Liver (tissue), 9 donors: ENCODE measurements around the gene ERI3. TPM values are rescaled to one million over a fixed set of nuclear protein-coding genes. Genes with fewer than 3 reads are reported as not detected.

Source experiments
- DNase-seq: peaks from one replicate; pipeline ENCODE4 v3.0.0-alpha.2; 2017; ENCODE audit warnings: low spot score
- H3K27ac ChIP-seq, 2 donors: one replicate each; pipeline ENCODE4 v1.7.0; 2013; ENCODE audit warnings: inconsistent platforms in 2 of 2, low read length in 2 of 2, control low read depth in 1 of 2, low read depth in 1 of 2, mild to moderate bottlenecking in 1 of 2
- H3K27me3 ChIP-seq, 4 donors: one replicate each; pipeline versions ENCODE4 v1.6.1 to v1.7.0; 2013; ENCODE audit warnings: low read length in 3 of 4, inconsistent platforms in 1 of 4, mild to moderate bottlenecking in 1 of 4, moderate library complexity in 1 of 4; ENCODE audit not compliant: control insufficient read depth in 4 of 4, insufficient read depth in 4 of 4
- H3K36me3 ChIP-seq, 4 donors: one replicate each; pipeline versions ENCODE4 v1.6.1 to v1.7.0; 2013; ENCODE audit warnings: low read length in 3 of 4, mild to moderate bottlenecking in 3 of 4, low read depth in 1 of 4, moderate library complexity in 1 of 4; ENCODE audit not compliant: control insufficient read depth in 4 of 4, insufficient read depth in 3 of 4
- H3K4me1 ChIP-seq, 4 donors: one replicate each; pipeline versions ENCODE4 v1.6.1 to v1.7.0; 2013; ENCODE audit warnings: low read length in 3 of 4, mild to moderate bottlenecking in 3 of 4, moderate library complexity in 1 of 4; ENCODE audit not compliant: control insufficient read depth in 4 of 4, insufficient read depth in 4 of 4
- H3K4me3 ChIP-seq, 3 donors: one replicate each; pipeline versions ENCODE4 v1.6.1 to v1.7.0; 2013; ENCODE audit warnings: low read length in 3 of 3, control low read depth in 1 of 3, low read depth in 1 of 3, mild to moderate bottlenecking in 1 of 3
- H3K9ac ChIP-seq, 2 donors: one replicate each; pipeline ENCODE4 v1.7.0; 2013; ENCODE audit warnings: low read length in 2 of 2, mild to moderate bottlenecking in 2 of 2, moderate library complexity in 2 of 2, control low read depth in 1 of 2, low read depth in 1 of 2
- H3K9me3 ChIP-seq, 4 donors: one replicate each; pipeline versions ENCODE4 v1.6.1 to v1.7.0; 2013; ENCODE audit warnings: low read length in 3 of 4; ENCODE audit not compliant: control insufficient read depth in 4 of 4
- ATF3 ChIP-seq: IDR thresholded peaks from 2 replicates; pipeline ENCODE4 v1.6.1; 2016; ENCODE audit warnings: antibody characterized with exemption
- EGR1 ChIP-seq, 2 donors: IDR thresholded peaks; 2 replicates each; pipeline ENCODE4 v1.6.1; 2016 to 2018; ENCODE audit warnings: antibody characterized with exemption in 2 of 2, low read depth in 2 of 2
- FOXA1 ChIP-seq: IDR thresholded peaks from 2 replicates; pipeline ENCODE4 v1.6.1; 2016; ENCODE audit warnings: antibody characterized with exemption
- FOXA2 ChIP-seq: IDR thresholded peaks from 2 replicates; pipeline ENCODE4 v1.6.1; 2016; ENCODE audit warnings: antibody characterized with exemption
- GABPA ChIP-seq, 2 donors: IDR thresholded peaks in 1 of 2; conservative IDR thresholded peaks in 1 of 2; 2 replicates each; pipeline ENCODE4 v1.6.1; 2016; ENCODE audit warnings: antibody characterized with exemption in 2 of 2, mild to moderate bottlenecking in 1 of 2, moderate library complexity in 1 of 2
- HNF4A ChIP-seq, 2 donors: conservative IDR thresholded peaks; 2 replicates each; pipeline ENCODE4 v1.6.1; 2016; ENCODE audit warnings: antibody characterized with exemption in 2 of 2, mild to moderate bottlenecking in 2 of 2
- HNF4G ChIP-seq: IDR thresholded peaks from 2 replicates; pipeline ENCODE4 v1.6.1; 2016; ENCODE audit warnings: antibody characterized with exemption
- JUND ChIP-seq, 2 donors: IDR thresholded peaks; 2 replicates each; pipeline ENCODE4 v1.6.1; 2016; ENCODE audit warnings: antibody characterized with exemption in 2 of 2
- NR2F2 ChIP-seq: IDR thresholded peaks from 2 replicates; pipeline ENCODE4 v1.6.1; 2016; ENCODE audit warnings: antibody characterized with exemption
- RAD21 ChIP-seq, 2 donors: IDR thresholded peaks; 2 replicates each; pipeline ENCODE4 v1.6.1; 2016; ENCODE audit warnings: antibody characterized with exemption in 2 of 2, mild to moderate bottlenecking in 2 of 2
- REST ChIP-seq: IDR thresholded peaks from 2 replicates; pipeline ENCODE4 v1.6.1; 2016; ENCODE audit warnings: antibody characterized with exemption, mild to moderate bottlenecking
- RXRA ChIP-seq, 2 donors: IDR thresholded peaks; 2 replicates each; pipeline ENCODE4 v1.6.1; 2017 to 2018; ENCODE audit warnings: antibody characterized with exemption in 2 of 2, mild to moderate bottlenecking in 1 of 2
- SP1 ChIP-seq: IDR thresholded peaks from 2 replicates; pipeline ENCODE4 v1.6.1; 2018; ENCODE audit warnings: antibody characterized with exemption, mild to moderate bottlenecking
- TAF1 ChIP-seq: conservative IDR thresholded peaks from 2 replicates; pipeline ENCODE4 v1.6.1; 2016; ENCODE audit warnings: antibody characterized with exemption, mild to moderate bottlenecking
- YY1 ChIP-seq: IDR thresholded peaks from 2 replicates; pipeline ENCODE4 v1.6.1; 2016; ENCODE audit warnings: antibody characterized with exemption, mild to moderate bottlenecking
- WGBS: extraction: QIAGEN DNeasy Blood & Tissue Kit; methylation state at CpG from one replicate; pipeline ENCODE4 v1.1.7; 2013; 5-methylcytosine and 5-hydroxymethylcytosine counted together
- polyA plus RNA-seq, 2 donors: library from polyadenylated mRNA; stranded (reverse) in 1 of 2; unstranded in 1 of 2; fragments of 200-250 nt in 1 of 2; fragments of >200 nt in 1 of 2; fragmentation: Nextera tagmentation in 1 of 2; extraction: Ambion mirVana in 1 of 2; gene quantifications; one replicate each; pipeline versions ENCODE4 v1.2.1 to v1.2.3, GENCODE V29; 2013 to 2015
- total RNA-seq, 2 donors: library from RNA; depleted of rRNA; stranded (reverse); fragments of >200 nt; gene quantifications; one replicate each; pipeline ENCODE4 v1.2.3, GENCODE V29; 2014
- TF ChIP-seq, protein P1 (sequence below): IDR thresholded peaks from 2 replicates; pipeline ENCODE4 v1.6.1; 2016; ENCODE audit warnings: antibody characterized with exemption
- TF ChIP-seq, protein P2 (sequence below): fragments of 150-350 bp; IDR thresholded peaks from 2 replicates; pipeline ENCODE4 v1.5.1; 2017; ENCODE audit warnings: improper control_type of control experiment, low read depth, low read length; ENCODE audit not compliant: missing input control
- donor health status: healthy.
- donor health status: healthy.
- donor health status: healthy.
- donor health status: healthy.
- donor health status: healthy.

ERI3 gene
- total and polyA plus RNA-seq, 4 donors, result 15.7 to 23.8 (median 21.3) TPM

- DNase-seq, result no peak
- no peak overlapping the region for H3K27ac ChIP-seq
- no peaks in the 10 kb centered on the region for H3K36me3 ChIP-seq
- no peaks in the 10 kb centered on the region for H3K4me1 ChIP-seq
- no peak overlapping the region for H3K4me3 ChIP-seq
- no peak overlapping the region for H3K9ac ChIP-seq
- H3K27me3 ChIP-seq, result no peaks in the 10 kb centered on the region
- no peak for TF ChIP-seq NR2F2
- no peak for TF ChIP-seq EGR1 (IDR thresholded peaks at IDR 0.05; ENCODE audit: low read depth in 2 of 2)
- no peak for TF ChIP-seq RXRA (IDR thresholded peaks at IDR 0.05)
- no peak for TF ChIP-seq ATF3
- 79% methylated on average over 1 of the region's 1 CpG for WGBS
- no peaks in the 10 kb centered on the region for H3K9me3 ChIP-seq
Observed at GRCh38 chr1:44367944-44368343, 12.9 kb upstream of the ERI3 start.

DNA sequence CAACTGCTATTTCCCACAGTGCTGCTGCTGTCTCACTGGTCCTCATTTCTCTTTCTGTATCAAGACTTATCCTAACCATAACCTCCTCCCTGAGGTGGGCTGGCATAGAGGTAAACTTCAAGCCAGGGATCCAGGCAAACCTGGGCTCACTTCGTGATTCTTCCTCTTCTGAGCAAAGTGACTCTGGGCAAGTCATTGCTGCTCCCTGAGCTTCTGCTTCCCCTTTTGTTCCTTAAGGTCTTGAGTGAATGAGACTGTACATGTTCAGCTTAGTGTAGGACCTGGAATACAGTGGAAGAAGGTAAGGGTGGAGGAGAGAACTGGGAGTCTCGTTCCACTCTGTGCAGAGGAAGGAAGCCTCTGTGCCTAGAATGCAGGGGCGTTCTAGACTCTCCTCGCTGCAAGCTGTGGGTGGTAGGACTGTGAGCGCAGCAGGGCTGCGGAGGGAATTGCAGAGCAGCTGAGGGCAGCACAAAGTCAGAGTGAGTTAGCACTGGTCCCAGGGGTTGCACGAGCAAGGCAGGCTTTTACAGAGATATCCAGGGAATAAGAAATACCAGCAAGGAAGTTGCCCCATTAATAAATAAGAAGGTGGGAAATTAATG, 11.4 kb upstream of the ERI3 start:
- H3K27me3 ChIP-seq, result no peaks in the 10 kb centered on the region
- H3K36me3 ChIP-seq, result no peaks in the 10 kb centered on the region
- H3K9ac ChIP-seq, result no peak overlapping the region
- no peaks in the 10 kb centered on the region for H3K4me1 ChIP-seq
- no peaks in the 10 kb centered on the region for H3K9me3 ChIP-seq
- no peak overlapping the region for H3K4me3 ChIP-seq
- no peak overlapping the region for H3K27ac ChIP-seq
- WGBS, result 92% methylated on average over 7 of the region's 7 CpGs
- TF ChIP-seq SP1, result no peak
- TF ChIP-seq HNF4A (conservative IDR thresholded peaks at IDR 0.05), result no peak
- no peak for TF ChIP-seq REST
- no peak for TF ChIP-seq TAF1
- no peak for TF ChIP-seq GABPA (IDR thresholded peaks at IDR 0.05 in 1 of 2, conservative IDR thresholded peaks at IDR 0.05 in 1 of 2)
- no peak for TF ChIP-seq EGR1 (IDR thresholded peaks at IDR 0.05; ENCODE audit: low read depth in 2 of 2)
- TF ChIP-seq FOXA1, result no peak
- TF ChIP-seq FOXA2, result no peak
- TF ChIP-seq YY1, result no peak
- TF ChIP-seq RAD21 (IDR thresholded peaks at IDR 0.05), result no peak
- TF ChIP-seq HNF4G, result no peak
- no peak for TF ChIP-seq JUND (IDR thresholded peaks at IDR 0.05)
- TF ChIP-seq RXRA (IDR thresholded peaks at IDR 0.05), result no peak
- no peak for DNase-seq

- Histone ChIP-seq H3K36me3 (no peaks in the 10 kb centered on the region), H3K27me3 (no peaks in the 10 kb centered on the region), H3K4me3 (no peak overlapping the region), H3K27ac (no peak overlapping the region), H3K4me1 (no peaks in the 10 kb centered on the region), H3K9ac (no peak overlapping the region), H3K9me3 (no peaks in the 10 kb centered on the region)
- no peak for DNase-seq
- TF ChIP-seq, protein P1, sequence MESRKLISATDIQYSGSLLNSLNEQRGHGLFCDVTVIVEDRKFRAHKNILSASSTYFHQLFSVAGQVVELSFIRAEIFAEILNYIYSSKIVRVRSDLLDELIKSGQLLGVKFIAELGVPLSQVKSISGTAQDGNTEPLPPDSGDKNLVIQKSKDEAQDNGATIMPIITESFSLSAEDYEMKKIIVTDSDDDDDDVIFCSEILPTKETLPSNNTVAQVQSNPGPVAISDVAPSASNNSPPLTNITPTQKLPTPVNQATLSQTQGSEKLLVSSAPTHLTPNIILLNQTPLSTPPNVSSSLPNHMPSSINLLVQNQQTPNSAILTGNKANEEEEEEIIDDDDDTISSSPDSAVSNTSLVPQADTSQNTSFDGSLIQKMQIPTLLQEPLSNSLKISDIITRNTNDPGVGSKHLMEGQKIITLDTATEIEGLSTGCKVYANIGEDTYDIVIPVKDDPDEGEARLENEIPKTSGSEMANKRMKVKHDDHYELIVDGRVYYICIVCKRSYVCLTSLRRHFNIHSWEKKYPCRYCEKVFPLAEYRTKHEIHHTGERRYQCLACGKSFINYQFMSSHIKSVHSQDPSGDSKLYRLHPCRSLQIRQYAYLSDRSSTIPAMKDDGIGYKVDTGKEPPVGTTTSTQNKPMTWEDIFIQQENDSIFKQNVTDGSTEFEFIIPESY, result no peak
- TF ChIP-seq NR2F2 (no peak), YY1 (no peak), RAD21 (IDR thresholded peaks at IDR 0.05) (peak; percentile 23 to 52), REST (no peak), HNF4G (no peak), FOXA2 (no peak), HNF4A (conservative IDR thresholded peaks at IDR 0.05) (no peak), GABPA (IDR thresholded peaks at IDR 0.05 in 1 of 2, conservative IDR thresholded peaks at IDR 0.05 in 1 of 2) (no peak)
- TF ChIP-seq, protein P2, sequence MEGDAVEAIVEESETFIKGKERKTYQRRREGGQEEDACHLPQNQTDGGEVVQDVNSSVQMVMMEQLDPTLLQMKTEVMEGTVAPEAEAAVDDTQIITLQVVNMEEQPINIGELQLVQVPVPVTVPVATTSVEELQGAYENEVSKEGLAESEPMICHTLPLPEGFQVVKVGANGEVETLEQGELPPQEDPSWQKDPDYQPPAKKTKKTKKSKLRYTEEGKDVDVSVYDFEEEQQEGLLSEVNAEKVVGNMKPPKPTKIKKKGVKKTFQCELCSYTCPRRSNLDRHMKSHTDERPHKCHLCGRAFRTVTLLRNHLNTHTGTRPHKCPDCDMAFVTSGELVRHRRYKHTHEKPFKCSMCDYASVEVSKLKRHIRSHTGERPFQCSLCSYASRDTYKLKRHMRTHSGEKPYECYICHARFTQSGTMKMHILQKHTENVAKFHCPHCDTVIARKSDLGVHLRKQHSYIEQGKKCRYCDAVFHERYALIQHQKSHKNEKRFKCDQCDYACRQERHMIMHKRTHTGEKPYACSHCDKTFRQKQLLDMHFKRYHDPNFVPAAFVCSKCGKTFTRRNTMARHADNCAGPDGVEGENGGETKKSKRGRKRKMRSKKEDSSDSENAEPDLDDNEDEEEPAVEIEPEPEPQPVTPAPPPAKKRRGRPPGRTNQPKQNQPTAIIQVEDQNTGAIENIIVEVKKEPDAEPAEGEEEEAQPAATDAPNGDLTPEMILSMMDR, result peak; percentile 10
- WGBS, result 78% methylated on average over 4 of the region's 4 CpGs
Observed at GRCh38 chr1:44361478-44361877, 6.4 kb upstream of the ERI3 start.
